HCT116 (cell line): ENCODE results near the gene NRTN.

Experiments
- ELF1 ChIP-seq: IDR thresholded peaks from 2 replicates; pipeline ENCODE4 v1.6.1; 2012; ENCODE audit warnings: low read depth, borderline replicate concordance
- EZH2 ChIP-seq: fragments of 200-600 bp; sonication (generic); IDR thresholded peaks from 2 replicates; pipeline ENCODE4 v1.6.1; 2017; ENCODE audit warnings: antibody characterized with exemption, mixed run types
- JUND ChIP-seq: IDR thresholded peaks from 2 replicates; pipeline ENCODE4 v1.6.1; 2012
- POLR2A ChIP-seq: IDR thresholded peaks from 2 replicates; pipeline ENCODE4 v1.7.0; 2011; ENCODE audit warnings: borderline replicate concordance; ENCODE audit not compliant: insufficient read depth, insufficient read length; ENCODE audit errors: extremely low read depth
- POLR2AphosphoS5 ChIP-seq: IDR thresholded peaks from 2 replicates; pipeline ENCODE4 v1.6.1; 2011; ENCODE audit warnings: mild to moderate bottlenecking, low read depth, low read length, moderate library complexity
- TCF7L2 ChIP-seq: IDR thresholded peaks from 2 replicates; pipeline ENCODE4 v1.7.0; 2011; ENCODE audit warnings: borderline replicate concordance, inconsistent platforms; ENCODE audit not compliant: insufficient read depth, insufficient read length; ENCODE audit errors: extremely low read depth
- YY1 ChIP-seq: IDR thresholded peaks from 2 replicates; pipeline ENCODE4 v1.6.1; 2011; ENCODE audit warnings: low read length, low read depth, moderate library complexity, mild to moderate bottlenecking; ENCODE audit not compliant: insufficient replicate concordance; ENCODE audit errors: extremely low read depth
- ZFX ChIP-seq: fragments of 450-650 bp; IDR thresholded peaks from 2 replicates; pipeline ENCODE4 v1.6.1; 2017
- ZNF274 ChIP-seq: fragments of 200-500 bp; sonication (Bioruptor generic); IDR thresholded peaks from 2 replicates; pipeline ENCODE4 v1.6.1; 2014; ENCODE audit warnings: mild to moderate bottlenecking, low read depth, low read length, inconsistent platforms
- TF ChIP-seq, protein P1 (sequence below), 3 experiments: fragments of 200-600 bp in 1 of 3; sonication (generic) in 1 of 3; IDR thresholded peaks in 2 of 3; conservative IDR thresholded peaks in 1 of 3; 2 replicates each; pipeline ENCODE4 v1.5.1; 2012 to 2017; ENCODE audit warnings: low read depth in 2 of 3, low read length in 2 of 3, antibody characterized with exemption in 1 of 3, borderline replicate concordance in 1 of 3, control low read depth in 1 of 3, mild to moderate bottlenecking in 1 of 3, mixed read lengths in 1 of 3, mixed run types in 1 of 3, moderate library complexity in 1 of 3; ENCODE audit not compliant: insufficient read depth in 1 of 3
- TF ChIP-seq, protein P2 (sequence below): IDR thresholded peaks from 2 replicates; pipeline ENCODE4 v1.6.1; 2011; ENCODE audit warnings: mild to moderate bottlenecking, low read length, moderate library complexity; ENCODE audit not compliant: insufficient replicate concordance; ENCODE audit errors: extremely low read depth
- TF ChIP-seq, protein P3 (sequence below): IDR thresholded peaks from 2 replicates; pipeline ENCODE4 v1.6.1; 2012; ENCODE audit warnings: low read depth

DNA sequence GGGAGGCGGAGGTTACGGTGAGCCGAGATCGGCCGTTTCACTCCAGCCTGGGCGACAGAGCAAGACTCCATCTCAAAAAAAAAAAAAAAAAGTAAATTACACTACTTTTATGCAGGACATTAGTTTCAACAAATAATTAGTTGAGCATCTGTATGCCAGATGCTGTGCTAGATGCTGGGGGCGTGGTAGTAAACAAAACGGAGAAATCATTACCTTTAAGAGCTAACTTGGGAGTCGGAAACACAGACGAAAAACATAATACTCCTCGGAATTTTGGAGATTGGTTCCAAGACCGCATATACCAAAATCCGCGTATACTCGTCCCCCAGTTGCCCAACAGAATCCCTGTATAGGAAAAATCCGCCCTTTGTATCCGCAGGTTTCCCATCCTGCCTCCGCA, 12.6 kb upstream of the NRTN start:
- TF ChIP-seq ZNF274 = no peak
- no peak for TF ChIP-seq ELF1
- TF ChIP-seq, protein P1, sequence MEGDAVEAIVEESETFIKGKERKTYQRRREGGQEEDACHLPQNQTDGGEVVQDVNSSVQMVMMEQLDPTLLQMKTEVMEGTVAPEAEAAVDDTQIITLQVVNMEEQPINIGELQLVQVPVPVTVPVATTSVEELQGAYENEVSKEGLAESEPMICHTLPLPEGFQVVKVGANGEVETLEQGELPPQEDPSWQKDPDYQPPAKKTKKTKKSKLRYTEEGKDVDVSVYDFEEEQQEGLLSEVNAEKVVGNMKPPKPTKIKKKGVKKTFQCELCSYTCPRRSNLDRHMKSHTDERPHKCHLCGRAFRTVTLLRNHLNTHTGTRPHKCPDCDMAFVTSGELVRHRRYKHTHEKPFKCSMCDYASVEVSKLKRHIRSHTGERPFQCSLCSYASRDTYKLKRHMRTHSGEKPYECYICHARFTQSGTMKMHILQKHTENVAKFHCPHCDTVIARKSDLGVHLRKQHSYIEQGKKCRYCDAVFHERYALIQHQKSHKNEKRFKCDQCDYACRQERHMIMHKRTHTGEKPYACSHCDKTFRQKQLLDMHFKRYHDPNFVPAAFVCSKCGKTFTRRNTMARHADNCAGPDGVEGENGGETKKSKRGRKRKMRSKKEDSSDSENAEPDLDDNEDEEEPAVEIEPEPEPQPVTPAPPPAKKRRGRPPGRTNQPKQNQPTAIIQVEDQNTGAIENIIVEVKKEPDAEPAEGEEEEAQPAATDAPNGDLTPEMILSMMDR (IDR thresholded peaks at IDR 0.05 in 2 of 3, conservative IDR thresholded peaks at IDR 0.05 in 1 of 3; ENCODE audit: borderline replicate concordance in 1 of 3, insufficient read depth in 1 of 3, low read depth in 2 of 3, low read length in 2 of 3) = no peak
- no peak for TF ChIP-seq POLR2AphosphoS5
- TF ChIP-seq, protein P2, sequence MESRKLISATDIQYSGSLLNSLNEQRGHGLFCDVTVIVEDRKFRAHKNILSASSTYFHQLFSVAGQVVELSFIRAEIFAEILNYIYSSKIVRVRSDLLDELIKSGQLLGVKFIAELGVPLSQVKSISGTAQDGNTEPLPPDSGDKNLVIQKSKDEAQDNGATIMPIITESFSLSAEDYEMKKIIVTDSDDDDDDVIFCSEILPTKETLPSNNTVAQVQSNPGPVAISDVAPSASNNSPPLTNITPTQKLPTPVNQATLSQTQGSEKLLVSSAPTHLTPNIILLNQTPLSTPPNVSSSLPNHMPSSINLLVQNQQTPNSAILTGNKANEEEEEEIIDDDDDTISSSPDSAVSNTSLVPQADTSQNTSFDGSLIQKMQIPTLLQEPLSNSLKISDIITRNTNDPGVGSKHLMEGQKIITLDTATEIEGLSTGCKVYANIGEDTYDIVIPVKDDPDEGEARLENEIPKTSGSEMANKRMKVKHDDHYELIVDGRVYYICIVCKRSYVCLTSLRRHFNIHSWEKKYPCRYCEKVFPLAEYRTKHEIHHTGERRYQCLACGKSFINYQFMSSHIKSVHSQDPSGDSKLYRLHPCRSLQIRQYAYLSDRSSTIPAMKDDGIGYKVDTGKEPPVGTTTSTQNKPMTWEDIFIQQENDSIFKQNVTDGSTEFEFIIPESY = no peak
- TF ChIP-seq YY1 = no peak
- TF ChIP-seq POLR2A = no peak
- no peak for TF ChIP-seq EZH2
- TF ChIP-seq, protein P3, sequence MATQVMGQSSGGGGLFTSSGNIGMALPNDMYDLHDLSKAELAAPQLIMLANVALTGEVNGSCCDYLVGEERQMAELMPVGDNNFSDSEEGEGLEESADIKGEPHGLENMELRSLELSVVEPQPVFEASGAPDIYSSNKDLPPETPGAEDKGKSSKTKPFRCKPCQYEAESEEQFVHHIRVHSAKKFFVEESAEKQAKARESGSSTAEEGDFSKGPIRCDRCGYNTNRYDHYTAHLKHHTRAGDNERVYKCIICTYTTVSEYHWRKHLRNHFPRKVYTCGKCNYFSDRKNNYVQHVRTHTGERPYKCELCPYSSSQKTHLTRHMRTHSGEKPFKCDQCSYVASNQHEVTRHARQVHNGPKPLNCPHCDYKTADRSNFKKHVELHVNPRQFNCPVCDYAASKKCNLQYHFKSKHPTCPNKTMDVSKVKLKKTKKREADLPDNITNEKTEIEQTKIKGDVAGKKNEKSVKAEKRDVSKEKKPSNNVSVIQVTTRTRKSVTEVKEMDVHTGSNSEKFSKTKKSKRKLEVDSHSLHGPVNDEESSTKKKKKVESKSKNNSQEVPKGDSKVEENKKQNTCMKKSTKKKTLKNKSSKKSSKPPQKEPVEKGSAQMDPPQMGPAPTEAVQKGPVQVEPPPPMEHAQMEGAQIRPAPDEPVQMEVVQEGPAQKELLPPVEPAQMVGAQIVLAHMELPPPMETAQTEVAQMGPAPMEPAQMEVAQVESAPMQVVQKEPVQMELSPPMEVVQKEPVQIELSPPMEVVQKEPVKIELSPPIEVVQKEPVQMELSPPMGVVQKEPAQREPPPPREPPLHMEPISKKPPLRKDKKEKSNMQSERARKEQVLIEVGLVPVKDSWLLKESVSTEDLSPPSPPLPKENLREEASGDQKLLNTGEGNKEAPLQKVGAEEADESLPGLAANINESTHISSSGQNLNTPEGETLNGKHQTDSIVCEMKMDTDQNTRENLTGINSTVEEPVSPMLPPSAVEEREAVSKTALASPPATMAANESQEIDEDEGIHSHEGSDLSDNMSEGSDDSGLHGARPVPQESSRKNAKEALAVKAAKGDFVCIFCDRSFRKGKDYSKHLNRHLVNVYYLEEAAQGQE = no peak
- no peak for TF ChIP-seq ZFX
- TF ChIP-seq TCF7L2 = no peak
- TF ChIP-seq JUND = no peak
